ENCODE data around the gene GPR37L1. TPM values are rescaled to one million over a fixed set of nuclear protein-coding genes. Genes with fewer than 3 reads are reported as not detected.
"Not testable (repeated sequence)": the region's sequence is repeated elsewhere in the genome, so short reads cannot be mapped to it uniquely, and the experiment has no call there.

GPR37L1 gene
- total RNA-seq, 6 experiments from 2014 or later: 0.12 to 0.49 (median 0.12) TPM; not detected in 2

DNA sequence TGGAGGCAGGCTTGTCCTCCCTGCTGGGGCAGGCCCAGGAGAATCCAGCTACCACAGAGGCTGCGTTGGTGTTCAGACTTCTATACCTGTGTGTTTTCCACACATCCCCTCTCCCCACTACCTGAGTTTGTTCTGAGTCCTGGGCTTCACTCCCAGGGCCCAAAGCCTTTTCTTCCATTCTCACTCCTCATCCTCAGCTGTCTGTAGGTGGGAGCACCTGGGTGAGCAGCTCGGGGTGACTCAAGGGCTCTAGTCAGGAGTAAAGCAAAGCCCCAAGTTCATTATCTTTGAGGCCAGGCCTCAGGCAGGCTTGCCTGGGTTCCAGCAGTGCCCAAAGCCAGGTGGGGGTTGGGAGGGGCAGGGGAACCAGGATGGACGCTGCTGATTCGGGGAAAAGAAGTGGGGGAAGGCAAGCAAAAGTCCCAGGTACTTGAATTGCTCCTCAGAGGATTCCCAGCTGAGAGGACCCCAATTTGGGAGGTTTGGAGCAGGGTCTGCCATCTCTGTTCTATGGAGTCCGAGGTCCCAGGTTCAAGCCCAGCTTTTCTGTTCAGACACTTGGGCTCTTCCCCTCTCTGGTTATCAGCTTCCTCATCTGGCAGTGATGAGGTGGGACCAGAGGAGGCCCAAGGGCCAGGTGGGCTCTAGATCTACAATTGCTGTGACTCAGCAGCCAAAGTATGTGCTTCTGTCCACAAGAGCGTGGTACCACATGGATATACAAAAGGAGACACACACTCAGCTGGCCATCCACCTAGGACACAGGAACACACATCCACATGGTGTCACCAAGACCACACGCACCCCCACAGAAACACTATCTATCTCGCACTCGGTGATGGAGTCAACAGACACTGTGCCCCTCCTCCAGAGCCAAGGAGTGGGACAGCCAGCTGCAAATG lies 43.5 kb downstream of the GPR37L1 start:
- H3K4me3 ChIP-seq: no peak overlapping the region
- peaks cover 0 to 7% (median 0%) of the 10 kb centered on the region in 4 donors for H3K4me1 ChIP-seq
- H3K9me3 ChIP-seq: no peaks in the 10 kb centered on the region
- 80% methylated on average over 3 of the region's 9 CpGs for WGBS (ENCODE audit: insufficient coverage, low coverage, low lambda C conversion rate, missing lambda C conversion rate)
- no peak overlapping the region for H3K27ac ChIP-seq
- H3K36me3 ChIP-seq: no peaks in the 10 kb centered on the region
- no peak for DNase-seq
- no peaks in the 10 kb centered on the region for H3K27me3 ChIP-seq
- no peak for ATAC-seq
- no peak for TF ChIP-seq POLR2A (IDR thresholded peaks at IDR 0.05)
- TF ChIP-seq, protein P1, sequence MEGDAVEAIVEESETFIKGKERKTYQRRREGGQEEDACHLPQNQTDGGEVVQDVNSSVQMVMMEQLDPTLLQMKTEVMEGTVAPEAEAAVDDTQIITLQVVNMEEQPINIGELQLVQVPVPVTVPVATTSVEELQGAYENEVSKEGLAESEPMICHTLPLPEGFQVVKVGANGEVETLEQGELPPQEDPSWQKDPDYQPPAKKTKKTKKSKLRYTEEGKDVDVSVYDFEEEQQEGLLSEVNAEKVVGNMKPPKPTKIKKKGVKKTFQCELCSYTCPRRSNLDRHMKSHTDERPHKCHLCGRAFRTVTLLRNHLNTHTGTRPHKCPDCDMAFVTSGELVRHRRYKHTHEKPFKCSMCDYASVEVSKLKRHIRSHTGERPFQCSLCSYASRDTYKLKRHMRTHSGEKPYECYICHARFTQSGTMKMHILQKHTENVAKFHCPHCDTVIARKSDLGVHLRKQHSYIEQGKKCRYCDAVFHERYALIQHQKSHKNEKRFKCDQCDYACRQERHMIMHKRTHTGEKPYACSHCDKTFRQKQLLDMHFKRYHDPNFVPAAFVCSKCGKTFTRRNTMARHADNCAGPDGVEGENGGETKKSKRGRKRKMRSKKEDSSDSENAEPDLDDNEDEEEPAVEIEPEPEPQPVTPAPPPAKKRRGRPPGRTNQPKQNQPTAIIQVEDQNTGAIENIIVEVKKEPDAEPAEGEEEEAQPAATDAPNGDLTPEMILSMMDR (IDR thresholded peaks at IDR 0.05): no peak
- intact Hi-C loops (cut with DNase I): no loop called here

GRCh38 chr1:202167054-202167453 lies 44.3 kb downstream of the GPR37L1 start:
- ATAC-seq; intact Hi-C loops (cut with DNase I); H3K27ac ChIP-seq; H3K9me3 ChIP-seq; H3K4me1 ChIP-seq; DNase-seq; H3K27me3 ChIP-seq; H3K4me3 ChIP-seq; H3K36me3 ChIP-seq: not testable (repeated sequence)
- WGBS (ENCODE audit: insufficient coverage, low coverage, low lambda C conversion rate, missing lambda C conversion rate): 73% methylated on average over 13 of the region's 13 CpGs

GRCh38 chr1:202167708-202168415 lies 45.1 kb downstream of the GPR37L1 start:
- Histone ChIP-seq H3K36me3 (no peaks in the 10 kb centered on the region), H3K9me3 (no peaks in the 10 kb centered on the region), H3K4me1 (peaks cover 0 to 7% (median 0%) of the 10 kb centered on the region in 4 donors), H3K4me3 (no peak overlapping the region), H3K27ac (no peak overlapping the region), H3K27me3 (no peaks in the 10 kb centered on the region)
- TF ChIP-seq POLR2A (IDR thresholded peaks at IDR 0.05): no peak
- TF ChIP-seq, protein P1 (IDR thresholded peaks at IDR 0.05): no peak
- WGBS (ENCODE audit: insufficient coverage, low coverage, low lambda C conversion rate, missing lambda C conversion rate): 92% methylated on average over 4 of the region's 18 CpGs
- ATAC-seq (no peak), DNase-seq (peak in 1 of 3 donors; percentile 37)
- intact Hi-C loops (cut with DNase I): no loop called here

DNA sequence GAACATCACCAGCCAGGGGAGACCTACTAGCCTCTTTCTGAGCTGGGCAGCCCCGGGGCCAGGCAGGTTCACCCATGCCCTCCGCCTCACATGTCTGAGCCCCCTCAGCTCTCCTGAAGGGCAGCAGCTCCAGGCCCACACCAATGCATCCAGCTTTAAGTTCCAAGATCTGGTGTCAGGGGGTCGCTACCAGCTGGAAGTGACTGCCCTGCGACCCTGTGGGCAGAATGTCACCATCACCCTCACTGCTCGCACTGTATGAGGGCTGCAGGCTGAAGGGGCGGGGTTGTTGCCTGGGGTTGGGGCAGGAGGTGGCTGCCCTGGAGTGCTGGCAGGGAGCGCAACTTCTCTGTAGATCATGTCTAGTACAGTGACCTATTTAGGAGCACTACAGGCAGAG lies 46.1 kb downstream of the GPR37L1 start:
- 75% methylated on average over 2 of the region's 7 CpGs for WGBS (ENCODE audit: insufficient coverage, low coverage, low lambda C conversion rate, missing lambda C conversion rate)
- peaks cover 0 to 3% (median 0%) of the 10 kb centered on the region in 4 donors for H3K4me1 ChIP-seq
- no peaks in the 10 kb centered on the region for H3K36me3 ChIP-seq
- DNase-seq (no peak), ATAC-seq (no peak)
- intact Hi-C loops (cut with DNase I): no loop called here
- no peaks in the 10 kb centered on the region for H3K27me3 ChIP-seq
- no peak overlapping the region for H3K4me3 ChIP-seq
- TF ChIP-seq, protein P1 (IDR thresholded peaks at IDR 0.05): no peak
- TF ChIP-seq POLR2A (IDR thresholded peaks at IDR 0.05): no peak
- H3K9me3 ChIP-seq: no peaks in the 10 kb centered on the region
- H3K27ac ChIP-seq: no peak overlapping the region

DNA sequence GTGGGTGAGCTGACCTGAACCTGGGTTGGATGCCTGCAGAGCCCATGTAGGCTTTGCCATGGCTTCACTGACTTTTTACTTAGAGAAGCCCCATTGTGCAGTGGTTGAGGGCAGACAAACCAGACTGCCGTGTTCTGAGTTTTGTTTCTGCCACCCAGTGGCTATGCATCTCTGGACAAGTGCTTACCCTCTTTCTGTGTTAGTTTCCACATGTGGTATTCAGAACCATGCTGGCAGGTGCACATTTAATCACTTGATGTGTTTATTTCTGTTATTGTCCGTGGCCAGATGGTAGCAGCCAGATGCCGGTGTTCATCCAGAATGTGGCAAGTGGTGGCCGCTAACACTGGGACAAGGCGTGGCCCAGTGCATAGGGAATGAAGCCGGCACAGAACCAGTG lies 48.0 kb downstream of the GPR37L1 start:
- Histone ChIP-seq H3K9me3 (no peaks in the 10 kb centered on the region), H3K27me3 (no peaks in the 10 kb centered on the region), H3K27ac (no peak overlapping the region), H3K4me1 (peaks cover 0 to 3% (median 0%) of the 10 kb centered on the region in 4 donors), H3K36me3 (no peaks in the 10 kb centered on the region), H3K4me3 (no peak overlapping the region)
- intact Hi-C loops (cut with DNase I): no loop called here
- DNase-seq (no peak), ATAC-seq (no peak)
- TF ChIP-seq, protein P1 (IDR thresholded peaks at IDR 0.05): no peak
- TF ChIP-seq POLR2A (IDR thresholded peaks at IDR 0.05): no peak
- 90% methylated on average over 5 of the region's 6 CpGs for WGBS (ENCODE audit: insufficient coverage, low coverage, low lambda C conversion rate, missing lambda C conversion rate)

Data from right lobe of liver (tissue), 6 donors.